Ovary (tissue), 9 donors: ENCODE measurements around the gene GJA10. TPM values are rescaled to one million over a fixed set of nuclear protein-coding genes. Genes with fewer than 3 reads are reported as not detected.

Experiments used
- DNase-seq, 5 donors: peaks; one replicate each; pipeline ENCODE4 v3.0.0-alpha.2; 2019 to 2020
- H3K27ac ChIP-seq, 2 donors: fragments of 200-600 bp; one replicate each; pipeline versions ENCODE4 v1.5.1 to v1.8.0; 2019 to 2022
- H3K27me3 ChIP-seq: fragments of 200-600 bp; one replicate; pipeline ENCODE4 v1.8.0; 2022
- H3K36me3 ChIP-seq: fragments of 200-600 bp; sonication (generic); one replicate; pipeline ENCODE4 v1.5.1; 2019
- H3K4me1 ChIP-seq: one replicate; pipeline ENCODE4 v1.8.1; 2013; ENCODE audit warnings: mild to moderate bottlenecking, moderate library complexity; ENCODE audit not compliant: insufficient read depth
- H3K4me3 ChIP-seq: fragments of 200-600 bp; sonication (generic); one replicate; pipeline ENCODE4 v1.5.1; 2017
- H3K9me3 ChIP-seq, 2 donors: fragments of 200-600 bp in 1 of 2; sonication (generic) in 1 of 2; one replicate each; pipeline versions ENCODE4 v1.5.1 to v1.8.1; 2013 to 2019; ENCODE audit warnings: mild to moderate bottlenecking in 1 of 2, moderate library complexity in 1 of 2
- CTCF ChIP-seq, 3 donors: fragments of 450-650 bp in 2 of 3; fragments of 200-600 bp in 1 of 3; IDR thresholded peaks; one replicate each; pipeline versions ENCODE4 v1.5.1 to v1.8.0; 2016 to 2022; ENCODE audit warnings: antibody characterized with exemption in 3 of 3, mild to moderate bottlenecking in 1 of 3
- EP300 ChIP-seq: sonication (generic); formaldehyde crosslinking; IDR thresholded peaks from one replicate; pipeline ENCODE4 v1.6.1; 2017; ENCODE audit warnings: antibody characterized with exemption
- POLR2A ChIP-seq: fragments of 450-650 bp; IDR thresholded peaks from one replicate; pipeline ENCODE4 v1.6.1; 2017; ENCODE audit warnings: antibody characterized with exemption, mild to moderate bottlenecking, moderate library complexity
- WGBS, 3 donors: extraction: QIAGEN DNeasy Blood & Tissue Kit in 1 of 3; methylation state at CpG; one replicate each; pipeline versions ENCODE4 v1.1.5 to v1.1.7; 2013 to 2017; 5-methylcytosine and 5-hydroxymethylcytosine counted together
- intact Hi-C, 4 donors: fragments of 100-400 bp; cut with DNase I; formaldehyde crosslinking; loops; one replicate each; pipeline versions ENCODE4 v1.11.0 to v1.15.1; 2022 to 2023
- polyA plus RNA-seq, 2 donors: library from polyadenylated mRNA; stranded (reverse); fragments of 200-250 nt in 1 of 2; fragments of 350-450 nt in 1 of 2; fragmentation: Illumina TruSeq in 1 of 2; extraction: RNeasy Lipid Tissue Mini Kit (QIAGEN cat#74804) in 1 of 2; gene quantifications; one replicate each; pipeline ENCODE4 v1.2.3, GENCODE V29; 2013 to 2014
- total RNA-seq, 7 donors: library from RNA; depleted of rRNA in 2 of 7; stranded (reverse); fragments of >200 nt in 2 of 7; fragmentation: NEBNext Ultra II Directional in 3 of 7; extraction: Animal tissue kit (Norgen Biotek cat#: 25700) in 3 of 7; gene quantifications; one replicate each; pipeline versions ENCODE4 v1.1.0 to v1.2.4, GENCODE V29; 2016 to 2023
- donor health status: DM: no; HTN: no; CAD: no; lungs with moderate emphysema.
- donor health status: DM: no; HTN: no; CAD: no.
- donor health status: Bipolar disorder and iron deficiency.
- donor health status: DM: yes; HTN: yes; CAD: no.
- donor health status: DM: no; HTN: no; CAD: no.
- donor health status: DM: yes; HTN: yes; CAD: no.

The GJA10 gene
- total and polyA plus RNA-seq, 9 donors, result not detected

DNA sequence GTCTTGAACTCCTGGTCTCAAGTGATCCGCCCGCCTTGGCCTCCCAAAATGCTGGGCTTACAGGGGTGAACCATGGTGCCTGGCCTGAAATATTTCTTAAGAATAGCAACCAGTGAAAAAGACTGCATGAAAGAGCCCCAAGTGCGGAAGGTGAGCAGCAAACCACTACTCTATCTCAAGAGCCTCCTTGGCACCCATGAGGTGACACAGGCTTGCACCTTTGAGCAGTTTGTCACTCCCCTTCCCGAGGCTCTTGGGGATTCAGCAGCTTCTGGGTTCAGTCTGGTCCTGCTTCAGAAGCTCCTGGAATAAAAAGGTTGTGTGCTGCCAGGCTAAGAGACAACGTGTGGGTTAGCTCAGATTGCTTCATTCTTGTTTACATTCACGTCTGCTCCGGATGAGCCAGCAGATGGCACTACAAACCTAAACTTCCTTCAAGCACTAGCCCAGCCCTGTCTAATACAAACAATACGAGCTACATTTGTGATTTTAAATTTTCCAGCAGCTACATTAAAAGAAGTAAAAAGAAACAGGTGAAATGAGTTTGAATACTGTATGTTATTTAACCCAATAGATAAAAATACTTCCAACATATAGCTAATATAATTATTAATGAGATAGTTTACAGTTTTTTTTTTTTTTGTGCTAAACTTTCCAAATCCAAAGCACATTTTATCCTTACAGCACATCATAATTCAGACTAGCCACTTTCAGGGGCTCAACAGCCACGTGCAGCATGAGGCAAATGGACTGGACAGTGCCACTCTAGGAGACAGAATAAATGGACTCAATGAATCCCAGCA lies 46.2 kb downstream of the GJA10 start:
- no peak overlapping the region for H3K27ac ChIP-seq
- DNase-seq, result peak; percentile 67 to 82 (median 75)
- H3K27me3 ChIP-seq, result no peaks in the 10 kb centered on the region
- 31 to 33% (median 31%) methylated on average over 9 of the region's 9 CpGs for WGBS, 3 donors
- peaks cover 4% of the 10 kb centered on the region for H3K4me1 ChIP-seq
- no peak overlapping the region for H3K4me3 ChIP-seq
- no peaks in the 10 kb centered on the region for H3K36me3 ChIP-seq
- no peaks in the 10 kb centered on the region for H3K9me3 ChIP-seq
- TF ChIP-seq CTCF (IDR thresholded peaks at IDR 0.05) (peak; percentile 28 to 84 (median 75)), EP300 (no peak), POLR2A (no peak)
- intact Hi-C loops, result loop anchor here (2.0 to 5.0 kb wide), 3 partner anchors 452 to 542 kb away; no protein-coding TSS in a partner anchor

GRCh38 chr6:89941031-89941762 lies 46.9 kb downstream of the GJA10 start:
- H3K4me3 ChIP-seq, result no peak overlapping the region
- H3K27ac ChIP-seq, result no peak overlapping the region
- WGBS, 3 donors, result 19 to 25% (median 23%) methylated on average over 15 of the region's 15 CpGs
- intact Hi-C loops, result loop anchor here (2.0 to 5.0 kb wide), 3 partner anchors 451 to 541 kb away; no protein-coding TSS in a partner anchor
- H3K27me3 ChIP-seq, result no peaks in the 10 kb centered on the region
- peaks cover 4% of the 10 kb centered on the region for H3K4me1 ChIP-seq
- no peaks in the 10 kb centered on the region for H3K36me3 ChIP-seq
- no peak for TF ChIP-seq POLR2A
- TF ChIP-seq CTCF (IDR thresholded peaks at IDR 0.05), result no peak
- TF ChIP-seq EP300, result no peak
- H3K9me3 ChIP-seq, result no peaks in the 10 kb centered on the region
- DNase-seq, result peak in 4 of 5 donors; percentile 33 to 83 (median 51)

- 31 to 34% (median 33%) methylated on average over 6 of the region's 6 CpGs for WGBS, 3 donors
- no peaks in the 10 kb centered on the region for H3K27me3 ChIP-seq
- H3K9me3 ChIP-seq, result no peaks in the 10 kb centered on the region
- no peaks in the 10 kb centered on the region for H3K36me3 ChIP-seq
- H3K4me3 ChIP-seq, result no peak overlapping the region
- intact Hi-C loops, result loop anchor here (2.0 to 5.0 kb wide), 3 partner anchors 450 to 540 kb away; no protein-coding TSS in a partner anchor
- no peak for DNase-seq
- TF ChIP-seq EP300 (no peak), POLR2A (no peak), CTCF (IDR thresholded peaks at IDR 0.05) (no peak)
- H3K27ac ChIP-seq, result peak overlapping the region in 1 of 2 donors; percentile 17
- H3K4me1 ChIP-seq, result peaks cover 4% of the 10 kb centered on the region
These were observed 47.7 kb downstream of the GJA10 start for GRCh38 chr6:89941763-89942497.

DNA sequence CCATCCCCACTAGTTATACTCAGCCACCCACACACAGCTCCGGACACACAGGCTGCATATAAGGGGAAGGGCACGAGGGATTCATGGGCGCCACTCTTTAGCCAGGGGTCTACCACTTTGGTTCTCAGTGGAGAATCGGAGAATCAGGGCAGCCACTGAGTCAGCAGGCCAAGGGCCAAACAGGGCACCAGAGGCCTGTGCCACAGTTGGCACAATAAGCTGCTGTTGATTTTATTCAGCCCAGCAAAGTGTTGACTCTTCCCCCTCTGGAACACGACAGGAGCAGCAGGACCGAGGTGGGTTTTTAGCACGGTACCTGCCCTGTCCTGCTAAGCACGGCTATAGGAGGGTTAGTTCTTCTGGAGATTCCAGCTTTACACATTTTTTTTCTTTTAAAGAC lies 48.3 kb downstream of the GJA10 start:
- 91 to 96% (median 92%) methylated on average over 8 of the region's 8 CpGs for WGBS, 3 donors
- H3K27ac ChIP-seq, result peak overlapping the region in 1 of 2 donors; percentile 17
- no peaks in the 10 kb centered on the region for H3K27me3 ChIP-seq
- peaks cover 4% of the 10 kb centered on the region for H3K4me1 ChIP-seq
- TF ChIP-seq EP300 (no peak), POLR2A (no peak), CTCF (IDR thresholded peaks at IDR 0.05) (no peak)
- no peaks in the 10 kb centered on the region for H3K36me3 ChIP-seq
- DNase-seq, result no peak
- H3K9me3 ChIP-seq, result no peaks in the 10 kb centered on the region
- H3K4me3 ChIP-seq, result no peak overlapping the region
- intact Hi-C loops, result loop anchor here in 2 of 4 donors (5.0 kb wide), 2 partner anchors 450 to 540 kb away; no protein-coding TSS in a partner anchor
